Suprapubic skin (tissue), 4 donors: ENCODE measurements around the gene TSACC. TPM values are rescaled to one million over a fixed set of nuclear protein-coding genes. Genes with fewer than 3 reads are reported as not detected.
A peak's percentile ranks its signal among the peaks of the same experiment; 100 is the strongest.

Source experiments
- DNase-seq, 2 donors: peaks; one replicate each; pipeline ENCODE4 v3.0.0-alpha.2; 2019; ENCODE audit warnings: low spot score in 2 of 2
- H3K27ac ChIP-seq: fragments of 200-600 bp; sonication (generic); one replicate; pipeline ENCODE4 v1.5.1; 2019
- H3K27me3 ChIP-seq: fragments of 200-600 bp; sonication (generic); one replicate; pipeline ENCODE4 v1.5.1; 2019
- H3K36me3 ChIP-seq: fragments of 200-600 bp; sonication (generic); one replicate; pipeline ENCODE4 v1.5.1; 2019
- H3K4me1 ChIP-seq: fragments of 200-600 bp; sonication (generic); one replicate; pipeline ENCODE4 v1.5.1; 2019
- H3K4me3 ChIP-seq: fragments of 200-600 bp; sonication (generic); one replicate; pipeline ENCODE4 v1.5.1; 2019; ENCODE audit warnings: mild to moderate bottlenecking
- H3K9me3 ChIP-seq: fragments of 200-600 bp; sonication (generic); one replicate; pipeline ENCODE4 v1.5.1; 2019
- EP300 ChIP-seq: sonication (generic); formaldehyde crosslinking; IDR thresholded peaks from one replicate; pipeline ENCODE4 v1.6.1; 2017; ENCODE audit warnings: antibody characterized with exemption
- POLR2A ChIP-seq, 2 donors: fragments of 450-650 bp; IDR thresholded peaks; one replicate each; pipeline ENCODE4 v1.6.1; 2017; ENCODE audit warnings: antibody characterized with exemption in 2 of 2, mild to moderate bottlenecking in 2 of 2, moderate library complexity in 2 of 2
- POLR2AphosphoS5 ChIP-seq, 3 donors: sonication (generic); formaldehyde crosslinking; IDR thresholded peaks; one replicate each; pipeline ENCODE4 v1.6.1; 2017; ENCODE audit warnings: antibody characterized with exemption in 3 of 3
- WGBS: methylation state at CpG from one replicate; pipeline ENCODE4 v1.1.5; 2018; 5-methylcytosine and 5-hydroxymethylcytosine counted together
- total RNA-seq, 4 donors: library from RNA; depleted of rRNA; stranded (reverse); fragments of >200 nt; gene quantifications; one replicate each; pipeline ENCODE4 v1.1.0, GENCODE V29; 2016
- TF ChIP-seq, protein P1 (sequence below), 2 donors: fragments of 200-600 bp in 1 of 2; fragments of 450-650 bp in 1 of 2; sonication (generic) in 1 of 2; IDR thresholded peaks; one replicate each; pipeline ENCODE4 v1.5.1; 2016 to 2019; ENCODE audit warnings: antibody characterized with exemption in 2 of 2, mild to moderate bottlenecking in 1 of 2, moderate library complexity in 1 of 2

Gene TSACC
- total RNA-seq, 4 donors from 2014 or later = not detected

- H3K27ac ChIP-seq = no peak overlapping the region
- no peaks in the 10 kb centered on the region for H3K36me3 ChIP-seq
- H3K4me1 ChIP-seq = peaks cover 7% of the 10 kb centered on the region
- no peaks in the 10 kb centered on the region for H3K9me3 ChIP-seq
- 21% methylated on average over 7 of the region's 9 CpGs for WGBS
- DNase-seq = no peak
- no peak overlapping the region for H3K4me3 ChIP-seq
- H3K27me3 ChIP-seq = peaks cover 47% of the 10 kb centered on the region
- TF ChIP-seq, protein P1, sequence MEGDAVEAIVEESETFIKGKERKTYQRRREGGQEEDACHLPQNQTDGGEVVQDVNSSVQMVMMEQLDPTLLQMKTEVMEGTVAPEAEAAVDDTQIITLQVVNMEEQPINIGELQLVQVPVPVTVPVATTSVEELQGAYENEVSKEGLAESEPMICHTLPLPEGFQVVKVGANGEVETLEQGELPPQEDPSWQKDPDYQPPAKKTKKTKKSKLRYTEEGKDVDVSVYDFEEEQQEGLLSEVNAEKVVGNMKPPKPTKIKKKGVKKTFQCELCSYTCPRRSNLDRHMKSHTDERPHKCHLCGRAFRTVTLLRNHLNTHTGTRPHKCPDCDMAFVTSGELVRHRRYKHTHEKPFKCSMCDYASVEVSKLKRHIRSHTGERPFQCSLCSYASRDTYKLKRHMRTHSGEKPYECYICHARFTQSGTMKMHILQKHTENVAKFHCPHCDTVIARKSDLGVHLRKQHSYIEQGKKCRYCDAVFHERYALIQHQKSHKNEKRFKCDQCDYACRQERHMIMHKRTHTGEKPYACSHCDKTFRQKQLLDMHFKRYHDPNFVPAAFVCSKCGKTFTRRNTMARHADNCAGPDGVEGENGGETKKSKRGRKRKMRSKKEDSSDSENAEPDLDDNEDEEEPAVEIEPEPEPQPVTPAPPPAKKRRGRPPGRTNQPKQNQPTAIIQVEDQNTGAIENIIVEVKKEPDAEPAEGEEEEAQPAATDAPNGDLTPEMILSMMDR (IDR thresholded peaks at IDR 0.05) = peak; percentile 83 to 86
- no peak for TF ChIP-seq POLR2A (IDR thresholded peaks at IDR 0.05)
Measured at GRCh38 chr1:156385534-156386031, 47.3 kb downstream of the TSACC start.

DNA sequence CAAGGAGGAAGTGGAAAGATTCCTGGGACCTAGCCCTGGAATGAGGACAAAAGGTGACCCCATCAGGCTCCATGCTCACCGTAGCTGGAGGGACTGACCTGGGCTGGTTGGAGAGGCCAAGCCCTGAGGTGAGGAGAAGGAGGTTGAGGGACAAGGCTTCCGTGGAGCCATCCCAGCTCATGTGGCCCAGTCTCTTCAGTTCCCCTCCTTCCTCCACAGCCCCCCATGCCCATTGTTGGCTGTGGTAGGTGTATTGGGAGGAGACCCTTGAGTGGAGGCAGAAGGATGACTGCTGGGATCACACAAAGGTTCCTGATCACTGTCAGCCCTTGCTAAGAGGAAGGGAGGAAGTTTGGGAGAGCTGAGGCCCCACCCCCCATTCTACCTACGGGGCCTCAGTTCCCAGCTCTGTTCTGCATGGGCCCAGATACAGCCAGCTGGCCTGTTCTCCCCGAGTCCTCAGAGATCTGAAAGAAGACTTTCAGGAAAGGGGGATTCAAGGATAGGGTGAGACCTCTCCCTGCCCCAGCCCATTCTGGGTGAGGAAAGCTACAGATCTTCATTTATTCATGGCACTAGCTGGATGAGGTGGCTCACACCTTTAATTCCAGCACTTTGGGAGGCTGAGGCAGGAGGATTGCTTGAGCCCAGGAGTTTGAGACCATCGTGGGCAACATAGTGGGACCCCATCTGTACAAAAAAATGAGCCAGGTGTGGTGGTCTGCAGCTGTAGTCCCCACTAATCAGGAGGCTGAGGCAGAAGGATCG is 48.0 kb downstream of the TSACC start:
- no peaks in the 10 kb centered on the region for H3K36me3 ChIP-seq
- H3K4me3 ChIP-seq = no peak overlapping the region
- H3K27me3 ChIP-seq = peaks cover 55% of the 10 kb centered on the region
- H3K27ac ChIP-seq = no peak overlapping the region
- DNase-seq = no peak
- no peaks in the 10 kb centered on the region for H3K9me3 ChIP-seq
- H3K4me1 ChIP-seq = peaks cover 7% of the 10 kb centered on the region
- WGBS = 83% methylated on average over 5 of the region's 6 CpGs
- no peak for TF ChIP-seq POLR2AphosphoS5 (IDR thresholded peaks at IDR 0.05)
- TF ChIP-seq EP300 = no peak
- TF ChIP-seq, protein P1 (IDR thresholded peaks at IDR 0.05) = no peak

DNA sequence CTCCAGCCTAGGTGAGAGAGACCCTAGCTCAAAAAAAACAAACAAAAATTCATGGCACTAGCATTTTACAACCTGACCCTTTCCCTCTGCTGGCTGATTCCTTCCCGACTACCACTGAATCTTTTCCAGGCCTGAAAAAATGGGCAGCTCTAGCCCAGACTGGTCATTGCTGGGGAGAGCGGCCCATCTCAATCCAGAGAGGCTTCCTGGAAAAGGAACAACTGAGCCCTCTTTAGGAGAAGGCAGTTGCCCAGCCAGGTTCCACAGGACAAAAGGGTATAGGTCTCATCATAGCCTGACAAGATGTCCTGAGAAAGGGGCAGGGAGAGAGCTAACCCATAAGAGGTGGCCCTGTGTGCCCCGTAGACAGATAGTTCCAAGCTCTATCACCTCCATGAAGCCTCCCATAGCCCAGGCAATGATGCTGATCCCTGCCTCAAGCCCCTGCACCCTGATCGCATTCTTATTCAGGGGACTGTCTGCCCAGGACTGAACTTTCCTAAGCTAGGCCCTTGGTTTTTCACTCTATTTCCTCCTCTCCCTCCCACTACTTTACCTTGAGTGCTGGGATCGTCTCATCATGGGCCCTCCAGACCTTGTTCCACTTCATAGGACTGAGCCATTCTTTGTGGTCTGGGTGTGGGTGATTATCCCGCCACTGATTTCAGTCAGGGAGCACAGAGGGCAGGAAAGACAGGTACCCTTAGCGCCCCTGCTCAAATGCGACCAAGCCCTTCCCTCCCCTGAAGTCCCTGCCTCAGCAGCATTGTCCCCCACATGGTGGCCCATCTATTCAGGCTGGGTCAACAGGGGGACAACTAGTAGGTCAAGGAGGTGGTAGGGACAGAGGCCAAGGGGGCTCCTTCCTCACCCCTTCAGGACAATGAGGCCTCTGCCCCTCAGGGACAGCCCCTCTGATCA is 48.9 kb downstream of the TSACC start:
- Histone ChIP-seq H3K4me3 (peak overlapping the region; percentile 30), H3K9me3 (no peaks in the 10 kb centered on the region), H3K36me3 (no peaks in the 10 kb centered on the region), H3K4me1 (peaks cover 7% of the 10 kb centered on the region), H3K27ac (no peak overlapping the region), H3K27me3 (peaks cover 62% of the 10 kb centered on the region)
- TF ChIP-seq, protein P1 (IDR thresholded peaks at IDR 0.05) = no peak
- no peak for TF ChIP-seq POLR2AphosphoS5 (IDR thresholded peaks at IDR 0.05)
- no peak for TF ChIP-seq POLR2A (IDR thresholded peaks at IDR 0.05)
- no peak for TF ChIP-seq EP300
- 90% methylated on average over 8 of the region's 8 CpGs for WGBS
- no peak for DNase-seq

GRCh38 chr1:156387870-156388173 is 49.5 kb downstream of the TSACC start:
- H3K27me3 ChIP-seq = peaks cover 65% of the 10 kb centered on the region

More at GRCh38 chr1:156387870-156388173, 49.5 kb downstream of the TSACC start:
- TF ChIP-seq, protein P1 (IDR thresholded peaks at IDR 0.05) = no peak
- no peak for TF ChIP-seq POLR2AphosphoS5 (IDR thresholded peaks at IDR 0.05)
- no peak for TF ChIP-seq POLR2A (IDR thresholded peaks at IDR 0.05)
- no peak for TF ChIP-seq EP300
- peak overlapping the region; percentile 30 for H3K4me3 ChIP-seq
- no peaks in the 10 kb centered on the region for H3K36me3 ChIP-seq
- no peak overlapping the region for H3K27ac ChIP-seq
- no peaks in the 10 kb centered on the region for H3K9me3 ChIP-seq
- no CpG with 5 or more reads among the region's 15 CpGs for WGBS
- peaks cover 7% of the 10 kb centered on the region for H3K4me1 ChIP-seq
- no peak for DNase-seq
